Thyroid gland (tissue), 4 donors: ENCODE data around the gene ATP10B. TPM values are rescaled to one million over a fixed set of nuclear protein-coding genes. Genes with fewer than 3 reads are reported as not detected.

Experiments
- DNase-seq, 2 donors: peaks; one replicate each; pipeline ENCODE4 v3.0.0-alpha.2; 2019
- H3K27ac ChIP-seq, 3 donors: fragments of 200-600 bp; sonication (generic); 1 replicate in 2 of 3; 2 replicates in 1 of 3; pipeline ENCODE4 v1.5.1; 2016 to 2019; ENCODE audit warnings: mild to moderate bottlenecking in 1 of 3, moderate library complexity in 1 of 3
- H3K27me3 ChIP-seq: fragments of 200-600 bp; sonication (generic); one replicate; pipeline ENCODE4 v1.5.1; 2019
- H3K36me3 ChIP-seq, 2 donors: fragments of 200-600 bp; sonication (generic); one replicate each; pipeline ENCODE4 v1.5.1; 2016 to 2019
- H3K4me1 ChIP-seq, 2 donors: fragments of 200-600 bp; sonication (generic); one replicate each; pipeline ENCODE4 v1.5.1; 2017 to 2019
- H3K4me3 ChIP-seq, 3 donors: fragments of 200-600 bp; sonication (generic); replicated peaks in 1 of 3; 1 replicate in 2 of 3; 2 replicates in 1 of 3; pipeline ENCODE4 v1.5.1; 2016; ENCODE audit warnings: mild to moderate bottlenecking in 1 of 3
- H3K9me3 ChIP-seq: fragments of 200-600 bp; sonication (generic); one replicate; pipeline ENCODE4 v1.5.1; 2017
- CTCF ChIP-seq, 6 experiments: fragments of 200-600 bp in 3 of 6; fragments of 450-650 bp in 3 of 6; sonication (generic) in 3 of 6; IDR thresholded peaks; one replicate each; pipeline ENCODE4 v1.5.1; 2016 to 2019; ENCODE audit warnings: antibody characterized with exemption in 6 of 6, mild to moderate bottlenecking in 2 of 6, inconsistent platforms in 1 of 6, moderate library complexity in 1 of 6
- POLR2A ChIP-seq, 2 donors: fragments of 450-650 bp; IDR thresholded peaks; one replicate each; pipeline ENCODE4 v1.6.1; 2017; ENCODE audit warnings: antibody characterized with exemption in 2 of 2, mild to moderate bottlenecking in 2 of 2, moderate library complexity in 1 of 2
- WGBS, 2 donors: methylation state at CpG; one replicate each; pipeline ENCODE4 v1.1.5; 2017; 5-methylcytosine and 5-hydroxymethylcytosine counted together
- intact Hi-C: fragments of 100-400 bp; cut with DNase I; formaldehyde crosslinking; loops from one replicate; pipeline ENCODE4 v1.15.1; 2023
- total RNA-seq, 4 donors: library from RNA; depleted of rRNA; stranded (reverse); fragments of >200 nt; gene quantifications; one replicate each; pipeline ENCODE4 v1.2.3, GENCODE V29; 2016

ATP10B gene
- total RNA-seq, 4 donors from 2014 or later, result 0.13 to 0.42 (median 0.15) TPM; not detected in 1

- H3K4me3 ChIP-seq, result no peak overlapping the region
- H3K27me3 ChIP-seq, result no peaks in the 10 kb centered on the region
- intact Hi-C loops, result no loop called here
- WGBS, 2 donors, result 77% methylated on average over 8 of the region's 8 CpGs
- no peaks in the 10 kb centered on the region for H3K4me1 ChIP-seq
- H3K36me3 ChIP-seq, result no peaks in the 10 kb centered on the region
- TF ChIP-seq POLR2A (IDR thresholded peaks at IDR 0.05), result no peak
- TF ChIP-seq CTCF (IDR thresholded peaks at IDR 0.05), result no peak
- no peak for DNase-seq
- no peak overlapping the region for H3K27ac ChIP-seq
- no peaks in the 10 kb centered on the region for H3K9me3 ChIP-seq
Measured at GRCh38 chr5:160655717-160656116, 196.3 kb downstream of the ATP10B start.

- intact Hi-C loops, result no loop called here
- no peaks in the 10 kb centered on the region for H3K9me3 ChIP-seq
- no peak overlapping the region for H3K27ac ChIP-seq
- 89 to 94% methylated on average over 9 of the region's 9 CpGs for WGBS, 2 donors
- TF ChIP-seq POLR2A (IDR thresholded peaks at IDR 0.05) (no peak), CTCF (IDR thresholded peaks at IDR 0.05) (no peak)
- no peaks in the 10 kb centered on the region for H3K4me1 ChIP-seq
- H3K27me3 ChIP-seq, result no peaks in the 10 kb centered on the region
- no peak overlapping the region for H3K4me3 ChIP-seq
- H3K36me3 ChIP-seq, result no peaks in the 10 kb centered on the region
- no peak for DNase-seq
Measured at GRCh38 chr5:160651692-160652645, 200.0 kb downstream of the ATP10B start.

GRCh38 chr5:160649304-160649703 lies 202.7 kb downstream of the ATP10B start:
- no peak overlapping the region for H3K27ac ChIP-seq
- DNase-seq, result peak; percentile 8 to 26
- peak in 4 of 6 experiments; percentile 12 to 41 (median 36) for TF ChIP-seq CTCF (IDR thresholded peaks at IDR 0.05)
- no peak for TF ChIP-seq POLR2A (IDR thresholded peaks at IDR 0.05)
- H3K4me3 ChIP-seq, result no peak overlapping the region
- H3K36me3 ChIP-seq, result no peaks in the 10 kb centered on the region
- peaks cover 0 to 5% of the 10 kb centered on the region in 2 donors for H3K4me1 ChIP-seq
- intact Hi-C loops, result no loop called here
- H3K27me3 ChIP-seq, result no peaks in the 10 kb centered on the region
- no peaks in the 10 kb centered on the region for H3K9me3 ChIP-seq

- H3K4me3 ChIP-seq, result no peak overlapping the region
- DNase-seq, result no peak
- intact Hi-C loops, result no loop called here
Measured at GRCh38 chr5:160646033-160646432, 206.0 kb downstream of the ATP10B start.

More at GRCh38 chr5:160646033-160646432, 206.0 kb downstream of the ATP10B start:
- Histone ChIP-seq H3K4me1 (peaks cover 0 to 5% of the 10 kb centered on the region in 2 donors), H3K27me3 (no peaks in the 10 kb centered on the region), H3K27ac (no peak overlapping the region), H3K9me3 (no peaks in the 10 kb centered on the region), H3K36me3 (no peaks in the 10 kb centered on the region)
- TF ChIP-seq POLR2A (IDR thresholded peaks at IDR 0.05) (no peak), CTCF (IDR thresholded peaks at IDR 0.05) (no peak)
